ENCODE results near the gene ZNF408. TPM values are rescaled to one million over a fixed set of nuclear protein-coding genes. Genes with fewer than 3 reads are reported as not detected.

The ZNF408 gene
- total RNA-seq, 1 experiment from 2014 or later = 15.2 TPM

- TF ChIP-seq HMGXB4 (CRISPR knock-in tag; IDR thresholded peaks at IDR 0.05) = no peak
These were observed 45.2 kb upstream of the ZNF408 start (continued) for GRCh38 chr11:46655631-46656030.

GRCh38 chr11:46657186-46657585, 43.6 kb upstream of the ZNF408 start:
- H3K27ac Mint-ChIP-seq = 0 out of 2 replicates have a peak overlapping the region, but pooled peaks have one; percentile 65
- no peak for ATAC-seq
- no peak overlapping the region for H3K4me3 Mint-ChIP-seq
- H3K9me3 Mint-ChIP-seq = no peaks in the 10 kb centered on the region
- peaks cover 53% of the 10 kb centered on the region for H3K36me3 Mint-ChIP-seq
- no peak for DNase-seq (ENCODE audit: low spot score)
- ChIA-PET POLR2A (no interaction called here), CTCF (no interaction called here)
- H3K4me1 Mint-ChIP-seq = no peaks in the 10 kb centered on the region
- TF ChIP-seq ESRRA (CRISPR knock-in tag; IDR thresholded peaks at IDR 0.05; ENCODE audit: borderline replicate concordance) = no peak
- no peak for TF ChIP-seq SMAD3 (CRISPR knock-in tag; IDR thresholded peaks at IDR 0.05; ENCODE audit: borderline replicate concordance)
- TF ChIP-seq E2F1 (CRISPR knock-in tag; IDR thresholded peaks at IDR 0.05) = no peak
- TF ChIP-seq CREB1 (CRISPR knock-in tag; IDR thresholded peaks at IDR 0.05) = no peak
- TF ChIP-seq ZNF281 (CRISPR knock-in tag; IDR thresholded peaks at IDR 0.05) = no peak
- no peak for TF ChIP-seq NFE2L1 (CRISPR knock-in tag; IDR thresholded peaks at IDR 0.05)
- no peaks in the 10 kb centered on the region for H3K27me3 Mint-ChIP-seq (ENCODE audit: low read depth)

GRCh38 chr11:46658259-46658658, 42.6 kb upstream of the ZNF408 start:
- ChIA-PET POLR2A (no interaction called here), CTCF (no interaction called here)
- TF ChIP-seq ZMAT4 (CRISPR knock-in tag; IDR thresholded peaks at IDR 0.05) (no peak), ZNF671 (CRISPR knock-in tag; IDR thresholded peaks at IDR 0.05) (no peak), FOXP1 (CRISPR knock-in tag; IDR thresholded peaks at IDR 0.05; ENCODE audit: borderline replicate concordance) (no peak), NR2C2 (CRISPR knock-in tag; IDR thresholded peaks at IDR 0.05) (no peak)
- no peaks in the 10 kb centered on the region for H3K27me3 Mint-ChIP-seq (ENCODE audit: low read depth)
- no peak for DNase-seq (ENCODE audit: low spot score)
- H3K4me3 Mint-ChIP-seq = no peak overlapping the region
- ATAC-seq = no peak
- H3K9me3 Mint-ChIP-seq = no peaks in the 10 kb centered on the region
- H3K36me3 Mint-ChIP-seq = peaks cover 50% of the 10 kb centered on the region
- peak overlapping the region; percentile 53 for H3K27ac Mint-ChIP-seq
- H3K4me1 Mint-ChIP-seq = no peaks in the 10 kb centered on the region

GRCh38 chr11:46659908-46660307, 40.9 kb upstream of the ZNF408 start:
- H3K9me3 Mint-ChIP-seq = no peaks in the 10 kb centered on the region
- no peak overlapping the region for H3K4me3 Mint-ChIP-seq
- DNase-seq (ENCODE audit: low spot score) (no peak), ATAC-seq (no peak)
- CTCF ChIA-PET = interaction anchor here (1.5 kb wide), 1 partner anchor 62 kb away, joined by 3 read pairs; no protein-coding TSS in a partner anchor
- no peaks in the 10 kb centered on the region for H3K27me3 Mint-ChIP-seq (ENCODE audit: low read depth)
- peaks cover 59% of the 10 kb centered on the region for H3K36me3 Mint-ChIP-seq
- no peaks in the 10 kb centered on the region for H3K4me1 Mint-ChIP-seq
- no peak overlapping the region for H3K27ac Mint-ChIP-seq
- POLR2A ChIA-PET = no interaction called here
- TF ChIP-seq MAX (CRISPR knock-in tag; IDR thresholded peaks at IDR 0.05) (no peak), ATF6 (CRISPR knock-in tag; IDR thresholded peaks at IDR 0.05) (no peak), ETV6 (CRISPR knock-in tag; IDR thresholded peaks at IDR 0.05) (no peak), ZNF425 (CRISPR knock-in tag; conservative IDR thresholded peaks at IDR 0.05) (no peak), ZSCAN18 (CRISPR knock-in tag; IDR thresholded peaks at IDR 0.05) (no peak), ATF2 (CRISPR knock-in tag; IDR thresholded peaks at IDR 0.05; ENCODE audit: borderline replicate concordance, low read depth) (no peak)
